GM12873 (cell line): ENCODE data around the gene COG5.

Source experiments
- TF ChIP-seq, protein P1 (sequence below): IDR thresholded peaks from 2 replicates; pipeline ENCODE4 v1.5.1; 2012; ENCODE audit warnings: low read depth, mild to moderate bottlenecking, moderate library complexity, low read length, control low read depth; ENCODE audit not compliant: insufficient read depth; ENCODE audit errors: missing control alignments

Gene COG5

GRCh38 chr7:107502797-107503196, 60.9 kb downstream of the COG5 start:
- TF ChIP-seq, protein P1, sequence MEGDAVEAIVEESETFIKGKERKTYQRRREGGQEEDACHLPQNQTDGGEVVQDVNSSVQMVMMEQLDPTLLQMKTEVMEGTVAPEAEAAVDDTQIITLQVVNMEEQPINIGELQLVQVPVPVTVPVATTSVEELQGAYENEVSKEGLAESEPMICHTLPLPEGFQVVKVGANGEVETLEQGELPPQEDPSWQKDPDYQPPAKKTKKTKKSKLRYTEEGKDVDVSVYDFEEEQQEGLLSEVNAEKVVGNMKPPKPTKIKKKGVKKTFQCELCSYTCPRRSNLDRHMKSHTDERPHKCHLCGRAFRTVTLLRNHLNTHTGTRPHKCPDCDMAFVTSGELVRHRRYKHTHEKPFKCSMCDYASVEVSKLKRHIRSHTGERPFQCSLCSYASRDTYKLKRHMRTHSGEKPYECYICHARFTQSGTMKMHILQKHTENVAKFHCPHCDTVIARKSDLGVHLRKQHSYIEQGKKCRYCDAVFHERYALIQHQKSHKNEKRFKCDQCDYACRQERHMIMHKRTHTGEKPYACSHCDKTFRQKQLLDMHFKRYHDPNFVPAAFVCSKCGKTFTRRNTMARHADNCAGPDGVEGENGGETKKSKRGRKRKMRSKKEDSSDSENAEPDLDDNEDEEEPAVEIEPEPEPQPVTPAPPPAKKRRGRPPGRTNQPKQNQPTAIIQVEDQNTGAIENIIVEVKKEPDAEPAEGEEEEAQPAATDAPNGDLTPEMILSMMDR, result no peak

- TF ChIP-seq, protein P1, result no peak
Observed at GRCh38 chr7:107502154-107502553, 61.6 kb downstream of the COG5 start.

- TF ChIP-seq, protein P1, result peak; percentile 44
Observed at GRCh38 chr7:107501593-107501992, 62.1 kb downstream of the COG5 start.

DNA sequence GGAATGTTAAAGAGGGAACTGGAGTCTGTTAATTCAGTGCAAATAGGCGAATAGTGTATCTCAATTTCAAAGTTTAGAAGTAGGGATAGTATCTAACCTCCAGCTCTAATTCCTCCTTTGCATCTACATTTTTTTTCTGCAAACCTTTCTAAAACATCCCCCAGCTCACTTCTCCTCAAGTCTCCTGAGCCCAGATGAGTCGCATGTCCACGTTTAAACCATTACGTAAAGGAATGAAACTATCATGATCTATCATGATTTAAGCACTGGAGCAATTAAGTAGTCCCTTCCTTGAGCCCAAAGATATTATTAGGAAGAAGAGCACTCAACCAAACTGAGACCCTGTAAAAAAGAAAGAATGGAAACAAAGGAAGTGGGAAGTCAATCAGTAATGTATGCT, 64.0 kb downstream of the COG5 start:
- TF ChIP-seq, protein P1, result no peak

GRCh38 chr7:107495516-107495915, 68.2 kb downstream of the COG5 start:
- TF ChIP-seq, protein P1, result no peak

DNA sequence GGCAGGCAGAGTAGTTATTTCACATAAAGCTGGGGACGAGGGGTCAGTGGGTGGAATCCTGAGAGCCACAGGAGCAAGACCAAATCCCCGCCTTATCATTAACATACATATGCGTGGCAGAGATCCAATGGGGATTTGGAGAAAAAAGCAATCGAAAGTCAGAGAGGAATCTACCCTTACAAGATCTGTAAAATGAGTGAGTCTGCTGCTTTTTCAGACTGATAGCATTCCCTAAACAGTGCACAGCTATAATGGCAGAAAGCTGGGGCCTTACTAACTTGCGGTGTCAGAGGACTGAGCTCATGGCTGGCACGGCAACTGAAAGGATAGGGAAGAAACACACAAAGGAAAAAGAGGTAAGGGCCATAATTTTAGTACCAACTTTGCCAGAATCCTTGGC, 68.8 kb downstream of the COG5 start:
- TF ChIP-seq, protein P1, result no peak

DNA sequence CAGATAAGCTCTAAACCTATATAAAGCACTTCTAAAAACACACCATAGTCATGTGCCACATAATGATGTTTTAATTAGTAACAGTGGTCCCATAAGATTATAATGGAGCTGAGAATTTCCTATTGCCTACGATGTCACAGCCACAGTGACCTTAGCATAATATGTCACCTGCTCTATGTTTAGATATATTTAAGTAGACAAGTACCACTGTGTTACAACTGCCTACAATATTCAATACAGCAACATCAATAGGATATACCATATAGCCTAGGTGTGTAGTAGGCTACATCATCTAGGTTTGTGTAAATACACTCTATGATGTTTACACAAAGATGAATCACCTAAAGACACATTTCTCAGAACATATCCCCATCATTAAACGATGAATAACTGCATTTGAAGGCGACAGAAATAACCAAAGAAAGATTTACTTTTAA, 69.4 kb downstream of the COG5 start:
- TF ChIP-seq, protein P1, result no peak

GRCh38 chr7:107492875-107493274, 70.8 kb downstream of the COG5 start:
- TF ChIP-seq, protein P1, result no peak
